GM19328 (cell line): ENCODE measurements around the gene CRYBB2.
"Not testable (repeated sequence)": the region's sequence is repeated elsewhere in the genome, so short reads cannot be mapped to it uniquely, and the experiment has no call there.

Experiments
- ATAC-seq: cut with Tn5 transposase; IDR thresholded peaks from one replicate; pipeline ENCODE4 v1.9.1; 2021; ENCODE audit warnings: mild to moderate bottlenecking, moderate library complexity; ENCODE audit not compliant: unreplicated experiment

CRYBB2 gene

GRCh38 chr22:25199731-25200520 is 19.5 kb upstream of the CRYBB2 start, which contains the start of gene CRYBB3:
TSS of gene CRYBB3 (plus strand) at chr22:25199858. CDS start at chr22:25201397, 1,539 bp downstream.
- ATAC-seq: no peak

GRCh38 chr22:25200967-25201366 is 18.5 kb upstream of the CRYBB2 start:
- ATAC-seq: no peak

- no peak for ATAC-seq
Observed at GRCh38 chr22:25201557-25202273, 17.7 kb upstream of the CRYBB2 start.

GRCh38 chr22:25202290-25202921 is 17.0 kb upstream of the CRYBB2 start:
- ATAC-seq: no peak

GRCh38 chr22:25203082-25203481 is 16.4 kb upstream of the CRYBB2 start:
- no peak for ATAC-seq

GRCh38 chr22:25204547-25204946 is 14.9 kb upstream of the CRYBB2 start:
- not testable (repeated sequence) for ATAC-seq

- no peak for ATAC-seq
Observed at GRCh38 chr22:25205847-25206246, 13.6 kb upstream of the CRYBB2 start.

GRCh38 chr22:25206998-25207397 is 12.4 kb upstream of the CRYBB2 start:
- ATAC-seq: no peak

GRCh38 chr22:25207553-25208157 is 11.8 kb upstream of the CRYBB2 start:
- no peak for ATAC-seq

GRCh38 chr22:25208328-25208727 is 11.1 kb upstream of the CRYBB2 start:
- no peak for ATAC-seq

GRCh38 chr22:25208743-25209505 is 10.5 kb upstream of the CRYBB2 start:
- ATAC-seq: no peak

GRCh38 chr22:25210793-25211192 is 8.6 kb upstream of the CRYBB2 start:
- no peak for ATAC-seq

GRCh38 chr22:25212337-25212736 is 7.1 kb upstream of the CRYBB2 start:
- no peak for ATAC-seq

- ATAC-seq: no peak
Observed at GRCh38 chr22:25213221-25213620, 6.2 kb upstream of the CRYBB2 start.

- no peak for ATAC-seq
Observed at GRCh38 chr22:25216230-25216629, 3.2 kb upstream of the CRYBB2 start.

- no peak for ATAC-seq
Observed at GRCh38 chr22:25219948-25220442, 556 bp downstream of the CRYBB2 start.

GRCh38 chr22:25221790-25222189 is 2.4 kb downstream of the CRYBB2 start:
- ATAC-seq: no peak

GRCh38 chr22:25223269-25223850 is 3.9 kb downstream of the CRYBB2 start:
- no peak for ATAC-seq

- no peak for ATAC-seq
Observed at GRCh38 chr22:25228822-25229221, 9.4 kb downstream of the CRYBB2 start.

- not testable (repeated sequence) for ATAC-seq
Observed at GRCh38 chr22:25230760-25231159, 11.3 kb downstream of the CRYBB2 start.
